NCI-H1417 (cell line): ENCODE measurements around the gene ATRAID.
"Not testable (repeated sequence)": the region's sequence is repeated elsewhere in the genome, so short reads cannot be mapped to it uniquely, and the experiment has no call there.

Experiments used
- DNase-seq, 3 experiments: peaks; one replicate each; lab custom pipeline; 2025; lab: John Stamatoyannopoulos, UW

ATRAID gene

GRCh38 chr2:27194538-27195354, 17.1 kb upstream of the ATRAID start:
- DNase-seq = no peak

- DNase-seq = not testable (repeated sequence)
Measured at GRCh38 chr2:27195799-27196198, 16.0 kb upstream of the ATRAID start.

- not testable (repeated sequence) for DNase-seq
Measured at GRCh38 chr2:27198068-27198467, 13.8 kb upstream of the ATRAID start.

DNA sequence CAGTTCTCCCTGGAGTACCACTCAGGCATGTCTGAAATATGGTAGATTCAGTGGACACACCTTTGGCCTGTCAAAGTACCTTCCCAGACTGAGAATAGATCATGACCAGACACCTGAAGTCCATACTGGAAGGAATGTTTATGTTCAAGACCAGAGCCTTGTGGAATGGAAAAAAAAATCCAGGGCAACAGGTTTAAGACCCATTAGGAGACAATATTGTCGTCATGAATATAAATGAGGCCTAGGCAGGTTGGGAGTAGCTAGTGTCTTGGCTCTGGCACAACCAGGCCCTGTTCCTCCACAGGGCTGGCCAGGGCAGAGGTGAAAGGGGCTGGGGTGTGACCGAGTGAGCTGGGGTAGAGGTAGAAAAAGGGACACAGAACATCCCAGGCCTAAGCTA, 13.2 kb upstream of the ATRAID start:
- no peak for DNase-seq

DNA sequence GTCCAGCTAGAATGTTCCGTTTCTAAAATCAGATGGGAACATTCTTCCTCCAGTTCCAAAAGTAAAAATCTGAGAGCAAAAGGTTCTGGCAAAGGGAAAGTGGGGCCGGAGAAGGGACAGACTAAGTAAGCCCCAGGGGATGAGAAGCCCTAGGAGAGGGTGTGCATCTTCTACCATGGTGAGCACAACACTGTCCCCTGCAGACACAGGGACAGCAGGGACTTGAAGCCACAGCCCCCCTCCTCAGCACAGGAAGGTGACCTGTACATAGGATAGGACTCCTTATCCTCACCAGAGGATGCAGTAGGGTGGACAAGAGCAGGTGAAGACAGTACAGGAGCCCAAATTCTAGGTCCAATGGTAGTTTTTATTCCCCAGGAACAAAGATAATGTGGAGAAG, 12.6 kb upstream of the ATRAID start:
- DNase-seq = no peak

- no peak for DNase-seq
Measured at GRCh38 chr2:27201675-27202074, 10.2 kb upstream of the ATRAID start.

DNA sequence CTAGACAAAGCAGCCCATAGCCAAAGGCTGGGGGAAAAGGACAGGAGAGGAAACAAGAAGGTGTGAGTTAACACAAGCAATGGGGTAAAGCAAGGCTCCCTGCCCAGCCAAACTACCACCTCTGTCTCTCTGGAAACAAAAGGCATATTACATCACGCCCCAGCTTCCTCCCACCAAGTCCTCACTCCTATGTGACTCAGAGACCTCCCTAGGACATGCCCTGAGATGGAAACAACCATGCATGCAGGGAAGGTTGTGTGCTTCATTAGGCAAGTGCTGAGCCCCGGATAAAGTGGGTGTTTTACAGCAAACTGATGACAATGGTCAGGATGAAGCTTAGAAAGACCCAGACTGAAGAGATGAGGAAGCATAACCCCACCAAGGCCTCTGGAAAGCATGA, 9.0 kb upstream of the ATRAID start:
- DNase-seq = no peak

DNA sequence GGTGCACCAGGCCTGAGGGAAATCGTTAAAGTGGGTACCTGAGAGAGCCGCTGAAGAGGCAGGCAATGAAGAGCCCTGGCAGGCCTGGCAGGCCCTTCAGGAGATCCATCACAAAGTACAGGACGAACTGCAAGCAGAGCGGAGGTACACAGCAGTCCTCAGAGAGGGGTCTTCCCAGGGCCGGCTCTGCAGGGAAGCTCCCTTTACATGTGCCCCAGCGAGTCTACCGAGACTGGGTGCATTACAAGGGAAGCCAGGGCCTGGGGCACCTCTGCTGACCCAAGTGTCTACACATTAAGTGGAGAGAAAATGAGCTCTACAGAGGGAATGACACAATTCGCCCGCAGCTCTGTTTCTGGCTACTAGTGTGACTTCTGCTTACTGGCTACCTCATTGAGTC, 8.1 kb upstream of the ATRAID start:
- no peak for DNase-seq

DNA sequence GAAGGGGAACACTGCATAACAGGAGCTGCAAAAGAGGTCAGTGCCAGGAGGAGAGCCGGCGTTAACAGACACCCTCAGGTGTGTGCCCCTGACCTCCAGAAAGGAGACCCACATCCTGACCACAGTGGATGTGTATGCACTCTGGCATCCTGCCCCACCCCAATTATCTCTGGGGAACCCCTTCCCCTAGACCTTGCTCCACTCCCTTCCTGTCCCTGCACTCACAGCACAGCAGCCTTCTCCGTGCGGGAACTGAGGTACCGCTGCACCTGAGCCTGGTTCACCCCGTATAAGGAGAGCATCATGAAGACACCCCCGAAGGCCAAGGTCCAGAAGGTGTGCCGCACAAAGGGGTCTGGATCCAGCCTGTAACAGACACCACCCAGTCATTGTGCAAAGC, 7.3 kb upstream of the ATRAID start:
- DNase-seq = no peak

- DNase-seq = no peak
Measured at GRCh38 chr2:27205206-27205605, 6.6 kb upstream of the ATRAID start.

GRCh38 chr2:27206346-27206745, 5.5 kb upstream of the ATRAID start:
- DNase-seq = no peak

- DNase-seq = no peak
Measured at GRCh38 chr2:27208486-27209050, 3.3 kb upstream of the ATRAID start.

- DNase-seq = no peak
Measured at GRCh38 chr2:27209621-27210401, 2.0 kb upstream of the ATRAID start.

DNA sequence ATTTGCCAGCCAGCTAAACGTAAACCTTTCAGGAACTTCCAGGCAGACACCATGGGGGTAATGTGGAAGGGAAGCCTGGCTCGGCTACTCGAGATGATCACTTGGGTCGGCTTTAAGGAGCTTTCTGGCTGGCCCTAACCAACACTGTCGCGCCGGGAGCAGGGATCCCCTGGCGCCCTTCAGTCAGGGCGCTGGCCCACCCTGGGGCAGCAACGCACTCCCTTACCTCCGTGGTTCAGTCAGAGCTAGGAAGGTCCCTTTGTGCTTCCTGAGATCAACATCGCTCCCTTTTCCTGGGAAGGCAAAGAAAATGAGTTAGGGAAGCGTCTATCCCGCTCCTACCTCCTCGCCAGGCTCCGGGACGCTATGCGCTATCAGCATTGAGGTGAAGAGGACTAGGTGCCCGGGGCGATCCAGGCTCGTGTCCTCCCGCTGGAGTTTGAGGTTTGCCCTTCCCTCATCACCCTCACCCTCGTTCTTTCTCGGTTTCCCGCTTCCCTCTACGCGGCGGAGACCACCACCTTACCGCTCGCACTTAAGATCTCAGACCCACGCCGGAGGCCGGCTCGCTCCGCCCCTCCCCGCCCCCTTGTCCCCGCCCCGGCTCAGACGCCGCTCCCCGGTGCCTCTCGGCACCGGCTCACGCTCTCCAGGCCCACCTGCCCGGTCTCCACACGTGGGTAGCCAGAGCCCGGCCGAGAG, 449 bp upstream of the ATRAID start:
- DNase-seq = no peak

- peak in 2 of 3 experiments; percentile 72 to 83 for DNase-seq
Measured at GRCh38 chr2:27212626-27213471, 1.0 kb downstream of the ATRAID start.

GRCh38 chr2:27214941-27215340, 3.1 kb downstream of the ATRAID start:
- DNase-seq = no peak

- peak in 2 of 3 experiments; percentile 39 to 47 for DNase-seq
Measured at GRCh38 chr2:27216416-27217137, 4.7 kb downstream of the ATRAID start.

- DNase-seq = peak; percentile 93 to 95 (median 94)
Measured at GRCh38 chr2:27217173-27218121, 5.6 kb downstream of the ATRAID start, which contains the start of gene CAD. Gene CAD (plus strand): TSS chr2:27217369. CDS start chr2:27217552, 183 bp downstream.

- no peak for DNase-seq
Measured at GRCh38 chr2:27218614-27219013, 6.8 kb downstream of the ATRAID start.
